C4-2B (cell line): ENCODE measurements around the gene REC114.

Experiments used
- ZFX ChIP-seq: fragments of 450-650 bp; IDR thresholded peaks from 2 replicates; pipeline ENCODE4 v1.6.1; 2017
- TF ChIP-seq, protein P1 (sequence below): fragments of 450-650 bp; conservative IDR thresholded peaks from 2 replicates; pipeline ENCODE4 v1.5.1; 2017; ENCODE audit warnings: mild to moderate bottlenecking

DNA sequence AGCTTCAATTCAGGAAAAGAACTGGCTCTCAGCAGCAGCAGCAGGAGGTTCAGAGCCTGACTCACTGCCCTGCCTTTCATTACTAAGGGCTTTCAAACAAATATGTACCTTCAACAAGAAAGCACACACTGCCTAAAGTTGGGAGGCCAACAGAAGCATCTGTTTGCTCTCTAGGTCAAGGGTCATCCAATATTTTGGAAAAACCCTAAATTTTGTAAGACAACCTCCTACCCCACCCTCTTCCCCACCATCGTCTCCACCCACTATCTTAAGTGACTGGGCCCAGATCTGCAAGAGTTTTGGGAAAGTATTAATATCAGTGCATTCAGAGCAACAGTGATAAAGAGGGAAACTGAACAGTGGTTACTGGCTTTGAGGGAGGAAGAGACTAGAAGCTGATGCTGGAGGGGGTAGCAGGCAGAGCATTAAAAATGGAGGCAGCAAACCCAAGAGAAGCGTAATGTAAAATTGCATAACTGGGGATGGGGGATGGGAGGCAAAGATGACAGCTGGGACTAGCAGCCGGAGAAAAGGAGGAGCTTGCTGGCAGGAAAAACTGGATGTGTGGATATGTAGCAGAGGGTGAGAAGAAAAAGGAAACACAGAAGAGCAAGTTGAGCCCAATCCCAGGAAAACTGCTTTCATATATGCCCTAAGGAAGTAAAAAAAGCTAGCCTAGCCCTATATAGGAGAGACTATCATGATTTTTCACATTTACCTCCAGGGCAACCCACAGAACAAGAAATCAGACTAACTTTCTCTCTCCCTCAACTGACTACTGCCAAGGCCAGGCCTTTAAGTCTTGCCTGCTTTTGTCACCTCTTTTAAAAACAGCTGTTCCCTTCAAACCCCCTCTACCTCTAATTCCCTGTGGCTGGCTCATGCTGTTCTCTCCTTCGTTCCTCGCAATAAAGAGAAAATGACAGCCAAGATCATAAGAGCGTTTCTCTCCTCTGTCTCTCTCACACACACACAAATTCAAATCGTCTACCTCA is 158.8 kb downstream of the REC114 start:
- TF ChIP-seq, protein P1, sequence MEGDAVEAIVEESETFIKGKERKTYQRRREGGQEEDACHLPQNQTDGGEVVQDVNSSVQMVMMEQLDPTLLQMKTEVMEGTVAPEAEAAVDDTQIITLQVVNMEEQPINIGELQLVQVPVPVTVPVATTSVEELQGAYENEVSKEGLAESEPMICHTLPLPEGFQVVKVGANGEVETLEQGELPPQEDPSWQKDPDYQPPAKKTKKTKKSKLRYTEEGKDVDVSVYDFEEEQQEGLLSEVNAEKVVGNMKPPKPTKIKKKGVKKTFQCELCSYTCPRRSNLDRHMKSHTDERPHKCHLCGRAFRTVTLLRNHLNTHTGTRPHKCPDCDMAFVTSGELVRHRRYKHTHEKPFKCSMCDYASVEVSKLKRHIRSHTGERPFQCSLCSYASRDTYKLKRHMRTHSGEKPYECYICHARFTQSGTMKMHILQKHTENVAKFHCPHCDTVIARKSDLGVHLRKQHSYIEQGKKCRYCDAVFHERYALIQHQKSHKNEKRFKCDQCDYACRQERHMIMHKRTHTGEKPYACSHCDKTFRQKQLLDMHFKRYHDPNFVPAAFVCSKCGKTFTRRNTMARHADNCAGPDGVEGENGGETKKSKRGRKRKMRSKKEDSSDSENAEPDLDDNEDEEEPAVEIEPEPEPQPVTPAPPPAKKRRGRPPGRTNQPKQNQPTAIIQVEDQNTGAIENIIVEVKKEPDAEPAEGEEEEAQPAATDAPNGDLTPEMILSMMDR, result no peak
- no peak for TF ChIP-seq ZFX
